IPS DF 6.9 (cell line): ENCODE measurements around the gene IGSF8.

Source experiments
- DNase-seq: peaks from one replicate; pipeline ENCODE4 v3.0.0-alpha.2; 2013; ENCODE audit warnings: low read depth, low spot score
- H3K27ac ChIP-seq: one replicate; pipeline ENCODE4 v1.5.1; 2013; ENCODE audit warnings: low read length, control low read depth
- H3K27me3 ChIP-seq: 2 replicates; pipeline ENCODE4 v1.6.1; 2013; ENCODE audit warnings: mild to moderate bottlenecking, low read length; ENCODE audit not compliant: control insufficient read depth, insufficient read depth
- H3K36me3 ChIP-seq: 2 replicates; pipeline ENCODE4 v1.6.1; 2013; ENCODE audit warnings: low read length; ENCODE audit not compliant: control insufficient read depth, insufficient read depth
- H3K4me1 ChIP-seq: 2 replicates; pipeline ENCODE4 v1.6.1; 2013; ENCODE audit warnings: low read length; ENCODE audit not compliant: control insufficient read depth, insufficient read depth
- H3K4me3 ChIP-seq: 2 replicates; pipeline ENCODE4 v1.5.1; 2013; ENCODE audit warnings: mild to moderate bottlenecking, low read length
- H3K9me3 ChIP-seq: 2 replicates; pipeline ENCODE4 v1.6.1; 2013; ENCODE audit warnings: low read length, inconsistent platforms; ENCODE audit not compliant: control insufficient read depth, insufficient read depth
- WGBS: extraction: QIAGEN DNeasy Blood & Tissue Kit; methylation state at CpG from one replicate; pipeline ENCODE4 v1.1.7; 2013; ENCODE audit warnings: mixed read lengths, missing lambda C conversion rate; ENCODE audit not compliant: insufficient read length, insufficient coverage; 5-methylcytosine and 5-hydroxymethylcytosine counted together

The IGSF8 gene, protein sequence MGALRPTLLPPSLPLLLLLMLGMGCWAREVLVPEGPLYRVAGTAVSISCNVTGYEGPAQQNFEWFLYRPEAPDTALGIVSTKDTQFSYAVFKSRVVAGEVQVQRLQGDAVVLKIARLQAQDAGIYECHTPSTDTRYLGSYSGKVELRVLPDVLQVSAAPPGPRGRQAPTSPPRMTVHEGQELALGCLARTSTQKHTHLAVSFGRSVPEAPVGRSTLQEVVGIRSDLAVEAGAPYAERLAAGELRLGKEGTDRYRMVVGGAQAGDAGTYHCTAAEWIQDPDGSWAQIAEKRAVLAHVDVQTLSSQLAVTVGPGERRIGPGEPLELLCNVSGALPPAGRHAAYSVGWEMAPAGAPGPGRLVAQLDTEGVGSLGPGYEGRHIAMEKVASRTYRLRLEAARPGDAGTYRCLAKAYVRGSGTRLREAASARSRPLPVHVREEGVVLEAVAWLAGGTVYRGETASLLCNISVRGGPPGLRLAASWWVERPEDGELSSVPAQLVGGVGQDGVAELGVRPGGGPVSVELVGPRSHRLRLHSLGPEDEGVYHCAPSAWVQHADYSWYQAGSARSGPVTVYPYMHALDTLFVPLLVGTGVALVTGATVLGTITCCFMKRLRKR

GRCh38 chr1:160097911-160098851 lies at the start of gene IGSF8:
TSS of gene IGSF8 (minus strand) at chr1:160098619. CDS start at chr1:160098472, 147 bp downstream.
- no CpG with 5 or more reads among the region's 64 CpGs for WGBS
- H3K9me3 ChIP-seq, result no peaks in the 10 kb centered on the region
- H3K4me1 ChIP-seq, result peaks cover 24% of the 10 kb centered on the region
- H3K4me3 ChIP-seq, result peak within 1 kb of the TSS; percentile 62
- H3K36me3 ChIP-seq, result peaks cover 12% of the 10 kb centered on the region
- H3K27ac ChIP-seq, result no peak within 1 kb of the TSS
- no peaks in the 10 kb centered on the region for H3K27me3 ChIP-seq
- no peak for DNase-seq

DNA sequence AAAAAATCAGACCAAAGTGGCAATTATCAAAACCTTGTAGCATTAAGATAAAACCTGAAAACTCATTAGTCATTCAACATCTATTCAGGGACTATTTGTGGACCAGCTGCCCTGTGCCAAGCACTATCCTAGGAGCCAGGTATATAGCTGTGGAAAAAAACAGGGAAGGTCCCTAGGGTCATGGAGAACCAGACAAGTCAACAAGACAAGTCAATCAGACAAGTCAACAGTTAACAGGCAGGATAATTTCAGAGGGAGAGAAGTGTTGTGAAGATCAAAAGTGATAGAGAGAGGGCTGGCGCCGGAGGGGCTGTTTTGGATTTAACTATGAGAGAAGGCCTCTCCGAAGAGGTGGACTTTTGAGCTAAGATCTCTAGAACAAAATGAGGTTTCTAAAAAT lies 49.7 kb upstream of the IGSF8 start:
- no CpG with 5 or more reads among the region's 3 CpGs for WGBS
- Histone ChIP-seq H3K27ac (no peak overlapping the region), H3K9me3 (no peaks in the 10 kb centered on the region), H3K4me1 (no peaks in the 10 kb centered on the region), H3K27me3 (no peaks in the 10 kb centered on the region), H3K4me3 (no peak overlapping the region), H3K36me3 (no peaks in the 10 kb centered on the region)
- no peak for DNase-seq

GRCh38 chr1:160146107-160146506 lies 47.7 kb upstream of the IGSF8 start:
- Histone ChIP-seq H3K4me3 (no peak overlapping the region), H3K36me3 (no peaks in the 10 kb centered on the region), H3K9me3 (no peaks in the 10 kb centered on the region), H3K27ac (no peak overlapping the region), H3K27me3 (no peaks in the 10 kb centered on the region), H3K4me1 (no peaks in the 10 kb centered on the region)
- DNase-seq, result no peak
- no CpG with 5 or more reads among the region's 14 CpGs for WGBS

- Histone ChIP-seq H3K9me3 (no peaks in the 10 kb centered on the region), H3K36me3 (no peaks in the 10 kb centered on the region), H3K27ac (no peak overlapping the region), H3K4me3 (no peak overlapping the region), H3K27me3 (no peaks in the 10 kb centered on the region), H3K4me1 (no peaks in the 10 kb centered on the region)
- no peak for DNase-seq
- no CpG with 5 or more reads among the region's 4 CpGs for WGBS
Measured at GRCh38 chr1:160144921-160145320, 46.5 kb upstream of the IGSF8 start.

GRCh38 chr1:160143695-160144094 lies 45.3 kb upstream of the IGSF8 start:
- Histone ChIP-seq H3K9me3 (no peaks in the 10 kb centered on the region), H3K27me3 (no peaks in the 10 kb centered on the region), H3K36me3 (no peaks in the 10 kb centered on the region), H3K27ac (no peak overlapping the region), H3K4me3 (no peak overlapping the region), H3K4me1 (no peaks in the 10 kb centered on the region)
- DNase-seq, result no peak
- WGBS, result no CpG with 5 or more reads among the region's 1 CpG

DNA sequence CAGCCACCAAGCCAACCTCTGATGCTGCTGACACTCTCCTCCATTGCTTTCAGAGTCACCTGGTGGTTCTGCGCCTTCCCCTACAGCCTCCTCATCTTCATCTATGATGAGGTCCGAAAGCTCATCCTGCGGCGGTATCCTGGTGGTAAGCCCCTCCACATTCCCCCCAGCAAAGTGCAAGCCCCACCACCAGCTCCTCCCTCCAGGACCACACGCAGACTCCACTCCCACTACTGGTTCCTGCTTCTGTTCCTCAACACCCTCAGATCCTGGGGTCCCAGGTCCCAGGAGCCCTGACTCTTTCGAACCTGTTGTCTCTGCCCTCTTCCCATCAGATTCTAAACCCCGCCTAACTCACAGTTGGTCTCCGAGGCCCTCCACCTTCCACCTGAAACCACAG lies 41.4 kb upstream of the IGSF8 start:
- Histone ChIP-seq H3K9me3 (no peaks in the 10 kb centered on the region), H3K27ac (no peak overlapping the region), H3K4me3 (no peak overlapping the region), H3K27me3 (no peaks in the 10 kb centered on the region), H3K36me3 (peaks cover 6% of the 10 kb centered on the region; the same call in 1 of the 2 replicates), H3K4me1 (no peaks in the 10 kb centered on the region)
- no peak for DNase-seq
- no CpG with 5 or more reads among the region's 8 CpGs for WGBS

DNA sequence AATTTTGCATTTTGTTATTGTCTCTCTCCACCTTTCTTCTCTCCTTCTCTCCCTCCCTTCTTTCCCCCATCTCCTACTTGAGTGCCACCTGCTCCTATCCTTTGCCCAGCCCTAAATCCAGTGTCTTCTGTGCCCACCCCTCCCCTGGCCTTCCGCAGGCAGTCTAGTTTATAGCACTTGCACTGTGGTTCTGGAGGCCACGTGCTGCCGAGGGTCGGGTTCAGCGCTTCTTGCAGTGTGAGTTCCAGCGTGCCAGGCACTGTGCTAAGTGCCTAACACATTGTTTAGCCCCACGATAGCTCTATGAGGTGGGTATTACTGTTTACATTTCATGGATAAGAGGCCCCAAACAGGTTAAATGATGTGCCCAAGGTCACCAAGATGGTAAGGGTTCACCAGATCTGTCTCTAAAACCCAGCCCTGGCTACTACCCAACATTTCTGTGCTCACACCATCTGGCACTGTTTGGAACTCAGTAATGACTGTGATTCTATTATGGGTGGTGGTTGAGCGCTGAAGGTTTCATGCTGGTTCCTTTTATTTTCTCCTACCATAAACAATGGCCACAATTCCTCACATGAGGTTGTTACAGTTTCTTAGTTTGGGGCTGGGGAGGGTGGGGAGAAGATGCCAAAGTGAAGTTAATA lies 38.9 kb upstream of the IGSF8 start:
- Histone ChIP-seq H3K9me3 (no peaks in the 10 kb centered on the region), H3K4me1 (no peaks in the 10 kb centered on the region), H3K4me3 (no peak overlapping the region), H3K36me3 (peaks cover 8% of the 10 kb centered on the region; the same call in 1 of the 2 replicates), H3K27ac (no peak overlapping the region), H3K27me3 (no peaks in the 10 kb centered on the region)
- DNase-seq, result no peak
- WGBS, result no CpG with 5 or more reads among the region's 8 CpGs

DNA sequence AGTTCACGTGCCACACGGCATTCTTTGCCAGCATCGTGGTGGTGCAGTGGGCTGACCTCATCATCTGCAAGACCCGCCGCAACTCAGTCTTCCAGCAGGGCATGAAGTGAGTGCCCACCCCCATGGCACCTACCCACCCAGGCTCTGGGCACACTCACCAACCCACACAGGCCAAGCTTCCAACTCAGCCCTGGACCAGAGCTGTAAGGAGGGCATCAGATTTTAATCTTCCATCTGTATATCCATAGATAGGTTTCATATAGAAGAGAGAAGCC lies 38.4 kb upstream of the IGSF8 start:
- no peak for DNase-seq
- Histone ChIP-seq H3K4me3 (no peak overlapping the region), H3K4me1 (no peaks in the 10 kb centered on the region), H3K27ac (no peak overlapping the region), H3K9me3 (no peaks in the 10 kb centered on the region), H3K36me3 (peaks cover 8% of the 10 kb centered on the region; the same call in 1 of the 2 replicates), H3K27me3 (no peaks in the 10 kb centered on the region)
- WGBS, result no CpG with 5 or more reads among the region's 5 CpGs

GRCh38 chr1:160136121-160136925 lies 37.9 kb upstream of the IGSF8 start:
- DNase-seq, result no peak
- WGBS, result no CpG with 5 or more reads among the region's 22 CpGs
- Histone ChIP-seq H3K27me3 (no peaks in the 10 kb centered on the region), H3K36me3 (peaks cover 8% of the 10 kb centered on the region; the same call in 1 of the 2 replicates), H3K4me1 (no peaks in the 10 kb centered on the region), H3K27ac (no peak overlapping the region), H3K9me3 (no peaks in the 10 kb centered on the region), H3K4me3 (no peak overlapping the region)
